H9 (cell line): ENCODE data around the gene KIF5C. TPM values are rescaled to one million over a fixed set of nuclear protein-coding genes. Genes with fewer than 3 reads are reported as not detected.

ENCODE experiments used
- DNase-seq: peaks from one replicate; pipeline ENCODE4 v3.0.0-alpha.2; 2017
- H2AFZ ChIP-seq: one replicate; pipeline ENCODE4 v1.6.1; 2013; ENCODE audit warnings: mild to moderate bottlenecking, low read length, control low read depth, moderate library complexity
- H2AK5ac ChIP-seq: 2 replicates; pipeline ENCODE4 v1.6.1; 2013; ENCODE audit warnings: low read length, control low read depth, mixed read lengths; ENCODE audit not compliant: insufficient read length
- H2BK120ac ChIP-seq: one replicate; pipeline ENCODE4 v1.6.1; 2013; ENCODE audit warnings: low read depth, mild to moderate bottlenecking, low read length, control low read depth, inconsistent platforms; ENCODE audit not compliant: poor library complexity, severe bottlenecking
- H2BK12ac ChIP-seq: 2 replicates; pipeline ENCODE4 v1.6.1; 2013; ENCODE audit warnings: low read length, control low read depth, mixed read lengths, low read depth; ENCODE audit not compliant: insufficient read length
- H2BK15ac ChIP-seq: 2 replicates; pipeline ENCODE4 v1.6.1; 2013; ENCODE audit warnings: low read depth, low read length, control low read depth
- H2BK20ac ChIP-seq: one replicate; pipeline ENCODE4 v1.6.1; 2013; ENCODE audit warnings: low read depth, mild to moderate bottlenecking, low read length, control low read depth, inconsistent platforms; ENCODE audit not compliant: poor library complexity, severe bottlenecking
- H2BK5ac ChIP-seq: 2 replicates; pipeline ENCODE4 v1.6.1; 2013; ENCODE audit warnings: low read length, control low read depth, mixed read lengths; ENCODE audit not compliant: insufficient read length
- H3K14ac ChIP-seq: 2 replicates; pipeline ENCODE4 v1.6.1; 2013; ENCODE audit warnings: low read length, control low read depth; ENCODE audit not compliant: insufficient read depth
- H3K18ac ChIP-seq: 2 replicates; pipeline ENCODE4 v1.6.1; 2013; ENCODE audit warnings: low read depth, mild to moderate bottlenecking, mixed read lengths, low read length, control low read depth; ENCODE audit not compliant: insufficient read length
- H3K23ac ChIP-seq: 2 replicates; pipeline ENCODE4 v1.6.1; 2013; ENCODE audit warnings: low read length, control low read depth, mixed read lengths, low read depth; ENCODE audit not compliant: insufficient read length
- H3K23me2 ChIP-seq: 2 replicates; pipeline ENCODE4 v1.6.1; 2013; ENCODE audit warnings: low read depth, mild to moderate bottlenecking, mixed read lengths, low read length, control low read depth; ENCODE audit not compliant: insufficient read length, poor library complexity, severe bottlenecking
- H3K27ac ChIP-seq: 2 replicates; pipeline ENCODE4 v1.5.1; 2013; ENCODE audit warnings: low read length, control low read depth, mixed read lengths, low read depth; ENCODE audit not compliant: insufficient read length
- H3K27me3 ChIP-seq: 2 replicates; pipeline ENCODE4 v1.6.1; 2013; ENCODE audit warnings: low read length, control low read depth, inconsistent platforms; ENCODE audit not compliant: insufficient read depth
- H3K4ac ChIP-seq: 2 replicates; pipeline ENCODE4 v1.6.1; 2013; ENCODE audit warnings: low read depth, mild to moderate bottlenecking, control low read depth, inconsistent platforms, low read length, moderate library complexity
- H3K4me1 ChIP-seq: 2 replicates; pipeline ENCODE4 v1.6.1; 2013; ENCODE audit warnings: low read length, control low read depth, inconsistent platforms; ENCODE audit not compliant: insufficient read depth
- H3K4me2 ChIP-seq: 2 replicates; pipeline ENCODE4 v1.6.1; 2013; ENCODE audit warnings: low read length, control low read depth, mixed read lengths; ENCODE audit not compliant: insufficient read length, insufficient read depth
- H3K56ac ChIP-seq: 2 replicates; pipeline ENCODE4 v1.6.1; 2013; ENCODE audit warnings: low read depth, mild to moderate bottlenecking, mixed read lengths, low read length, control low read depth; ENCODE audit not compliant: insufficient read length
- H3K79me1 ChIP-seq: 2 replicates; pipeline ENCODE4 v1.6.1; 2013; ENCODE audit warnings: low read depth, mild to moderate bottlenecking, moderate library complexity, low read length, control low read depth, inconsistent platforms; ENCODE audit not compliant: insufficient read depth, poor library complexity, severe bottlenecking
- H3K79me2 ChIP-seq: 2 replicates; pipeline ENCODE4 v1.6.1; 2013; ENCODE audit warnings: low read length, control low read depth, inconsistent platforms; ENCODE audit not compliant: insufficient read depth
- H3K9ac ChIP-seq: 2 replicates; pipeline ENCODE4 v1.6.1; 2013; ENCODE audit warnings: low read length, control low read depth, mixed read lengths; ENCODE audit not compliant: insufficient read length; ENCODE audit errors: extremely low read depth
- H3K9me3 ChIP-seq: one replicate; pipeline ENCODE4 v1.6.1; 2013; ENCODE audit warnings: low read depth, low read length, inconsistent platforms; ENCODE audit not compliant: control insufficient read depth
- H3T11ph ChIP-seq: one replicate; pipeline ENCODE4 v1.6.1; 2013; ENCODE audit warnings: mild to moderate bottlenecking, low read length, control low read depth, inconsistent platforms
- H4K20me1 ChIP-seq: one replicate; pipeline ENCODE4 v1.6.1; 2013; ENCODE audit not compliant: control insufficient read depth, insufficient read length, insufficient read depth
- H4K5ac ChIP-seq: 2 replicates; pipeline ENCODE4 v1.6.1; 2013; ENCODE audit warnings: low read depth, mild to moderate bottlenecking, mixed read lengths, low read length, control low read depth; ENCODE audit not compliant: insufficient read length
- H4K8ac ChIP-seq: replicated peaks from 2 replicates; pipeline ENCODE4 v1.6.1; 2013; ENCODE audit warnings: low read length, control low read depth, mixed read lengths, low read depth; ENCODE audit not compliant: insufficient read length
- H4K91ac ChIP-seq: 2 replicates; pipeline ENCODE4 v1.6.1; 2013; ENCODE audit warnings: low read depth, mild to moderate bottlenecking, moderate library complexity, mixed read lengths, low read length, control low read depth; ENCODE audit not compliant: insufficient read length
- H3K27ac Mint-ChIP-seq, 3 experiments: 2 replicates in 2 of 3; 3 replicates in 1 of 3; pipeline ENCODE4 v1.8.0; 2020 to 2021; ENCODE audit warnings: mixed read lengths in 3 of 3, mild to moderate bottlenecking in 1 of 3, moderate library complexity in 1 of 3
- H3K27me3 Mint-ChIP-seq: 2 replicates; pipeline ENCODE4 v1.8.0; 2021; ENCODE audit warnings: low read depth, mild to moderate bottlenecking, moderate library complexity, mixed read lengths
- H3K36me3 Mint-ChIP-seq, 3 experiments: 2 replicates in 2 of 3; 3 replicates in 1 of 3; pipeline ENCODE4 v1.8.0; 2020 to 2021; ENCODE audit warnings: low read depth in 3 of 3, mixed read lengths in 3 of 3; ENCODE audit not compliant: insufficient read depth in 1 of 3
- H3K4me1 Mint-ChIP-seq, 2 experiments: 2 replicates each; pipeline ENCODE4 v1.8.0; 2020; ENCODE audit warnings: mixed read lengths in 2 of 2
- H3K4me3 Mint-ChIP-seq, 2 experiments: 2 replicates in 1 of 2; 3 replicates in 1 of 2; pipeline ENCODE4 v1.8.0; 2020 to 2021; ENCODE audit warnings: mild to moderate bottlenecking in 2 of 2, mixed read lengths in 2 of 2, moderate library complexity in 1 of 2
- H3K9me3 Mint-ChIP-seq, 2 experiments: 2 replicates in 1 of 2; 3 replicates in 1 of 2; pipeline ENCODE4 v1.8.0; 2020; ENCODE audit warnings: mild to moderate bottlenecking in 2 of 2, mixed read lengths in 2 of 2, moderate library complexity in 1 of 2
- CTCF ChIP-seq: fragments of 200-600 bp; sonication (generic); conservative IDR thresholded peaks from 3 replicates; pipeline ENCODE4 v1.8.0; 2021; ENCODE audit warnings: antibody characterized with exemption, mild to moderate bottlenecking
- WGBS: extraction: QIAGEN DNeasy Blood & Tissue Kit; methylation state at CpG from one replicate; pipeline ENCODE4 v1.1.7; 2013; ENCODE audit warnings: missing lambda C conversion rate, low lambda C conversion rate, mixed read lengths; ENCODE audit not compliant: insufficient read length; ENCODE audit errors: extremely low coverage; 5-methylcytosine and 5-hydroxymethylcytosine counted together
- total RNA-seq: library from RNA; stranded (reverse); gene quantifications from 2 replicates; pipeline ENCODE4 v1.2.1, GENCODE V29; 2021

The KIF5C gene
- total RNA-seq, 1 experiment from 2014 or later: 52.9 TPM

- Histone ChIP-seq H3K9ac (no peak overlapping the region), H2AFZ (no peak overlapping the region), H3K18ac (no peak overlapping the region), H2BK5ac (no peak overlapping the region), H3K4ac (no peak overlapping the region), H3T11ph (no peak overlapping the region), H3K14ac (no peak overlapping the region), H3K79me2 (no peaks in the 10 kb centered on the region), H2AK5ac (no peak overlapping the region), H4K8ac (no peak overlapping the region), H2BK120ac (no peak overlapping the region), H4K91ac (no peak overlapping the region), H3K4me1 (no peaks in the 10 kb centered on the region), H2BK12ac (no peak overlapping the region), H2BK20ac (no peak overlapping the region), H4K5ac (no peak overlapping the region), H3K9me3 (no peaks in the 10 kb centered on the region), H2BK15ac (no peak overlapping the region), H3K27ac (no peak overlapping the region), H3K27me3 (no peaks in the 10 kb centered on the region), H3K23ac (no peak overlapping the region), H3K4me2 (no peak overlapping the region), H3K79me1 (no peaks in the 10 kb centered on the region), H4K20me1 (no peaks in the 10 kb centered on the region), H3K56ac (no peak overlapping the region), H3K23me2 (no peaks in the 10 kb centered on the region)
- Mint-ChIP-seq H3K27ac (no peak overlapping the region), H3K4me3 (no peak overlapping the region), H3K27me3 (no peaks in the 10 kb centered on the region), H3K4me1 (peaks cover 0 to 4% of the 10 kb centered on the region in 2 experiments; a peak in 1 of 4 replicates), H3K9me3 (no peaks in the 10 kb centered on the region), H3K36me3 (no peaks in the 10 kb centered on the region)
- WGBS: no CpG with 5 or more reads among the region's 5 CpGs
- no peak for DNase-seq
- no peak for TF ChIP-seq CTCF
Observed at GRCh38 chr2:149057401-149057800, 182.4 kb downstream of the KIF5C start.
